ENCODE data around the gene IGFBP4.

DNA sequence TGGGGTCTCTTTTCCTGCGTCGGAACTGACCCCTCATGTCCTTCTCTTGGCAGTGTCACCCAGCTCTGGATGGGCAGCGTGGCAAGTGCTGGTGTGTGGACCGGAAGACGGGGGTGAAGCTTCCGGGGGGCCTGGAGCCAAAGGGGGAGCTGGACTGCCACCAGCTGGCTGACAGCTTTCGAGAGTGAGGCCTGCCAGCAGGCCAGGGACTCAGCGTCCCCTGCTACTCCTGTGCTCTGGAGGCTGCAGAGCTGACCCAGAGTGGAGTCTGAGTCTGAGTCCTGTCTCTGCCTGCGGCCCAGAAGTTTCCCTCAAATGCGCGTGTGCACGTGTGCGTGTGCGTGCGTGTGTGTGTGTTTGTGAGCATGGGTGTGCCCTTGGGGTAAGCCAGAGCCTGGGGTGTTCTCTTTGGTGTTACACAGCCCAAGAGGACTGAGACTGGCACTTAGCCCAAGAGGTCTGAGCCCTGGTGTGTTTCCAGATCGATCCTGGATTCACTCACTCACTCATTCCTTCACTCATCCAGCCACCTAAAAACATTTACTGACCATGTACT, 13.2 kb downstream of the IGFBP4 start:
- TF ChIP-seq, protein P1, sequence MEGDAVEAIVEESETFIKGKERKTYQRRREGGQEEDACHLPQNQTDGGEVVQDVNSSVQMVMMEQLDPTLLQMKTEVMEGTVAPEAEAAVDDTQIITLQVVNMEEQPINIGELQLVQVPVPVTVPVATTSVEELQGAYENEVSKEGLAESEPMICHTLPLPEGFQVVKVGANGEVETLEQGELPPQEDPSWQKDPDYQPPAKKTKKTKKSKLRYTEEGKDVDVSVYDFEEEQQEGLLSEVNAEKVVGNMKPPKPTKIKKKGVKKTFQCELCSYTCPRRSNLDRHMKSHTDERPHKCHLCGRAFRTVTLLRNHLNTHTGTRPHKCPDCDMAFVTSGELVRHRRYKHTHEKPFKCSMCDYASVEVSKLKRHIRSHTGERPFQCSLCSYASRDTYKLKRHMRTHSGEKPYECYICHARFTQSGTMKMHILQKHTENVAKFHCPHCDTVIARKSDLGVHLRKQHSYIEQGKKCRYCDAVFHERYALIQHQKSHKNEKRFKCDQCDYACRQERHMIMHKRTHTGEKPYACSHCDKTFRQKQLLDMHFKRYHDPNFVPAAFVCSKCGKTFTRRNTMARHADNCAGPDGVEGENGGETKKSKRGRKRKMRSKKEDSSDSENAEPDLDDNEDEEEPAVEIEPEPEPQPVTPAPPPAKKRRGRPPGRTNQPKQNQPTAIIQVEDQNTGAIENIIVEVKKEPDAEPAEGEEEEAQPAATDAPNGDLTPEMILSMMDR (IDR thresholded peaks at IDR 0.05), result no peak
- no peak for TF ChIP-seq POLR2AphosphoS5 (IDR thresholded peaks at IDR 0.05)
